Mucosa of stomach (tissue), 1 donor: Measurements from ENCODE around the gene TRIP4.
"Not testable (repeated sequence)": the region's sequence is repeated elsewhere in the genome, so short reads cannot be mapped to it uniquely, and the experiment has no call there.

Source experiments
- H3K27me3 ChIP-seq: one replicate; pipeline ENCODE4 v1.7.0; 2013; ENCODE audit warnings: mild to moderate bottlenecking, low read length; ENCODE audit not compliant: control insufficient read depth, insufficient read depth
- H3K36me3 ChIP-seq: one replicate; pipeline ENCODE4 v1.7.0; 2013; ENCODE audit warnings: low read length; ENCODE audit not compliant: control insufficient read depth, insufficient read depth
- H3K4me1 ChIP-seq: one replicate; pipeline ENCODE4 v1.7.0; 2013; ENCODE audit warnings: mild to moderate bottlenecking, low read length; ENCODE audit not compliant: control insufficient read depth, insufficient read depth
- H3K4me3 ChIP-seq: one replicate; pipeline ENCODE4 v1.7.0; 2013; ENCODE audit warnings: low read length
- H3K9ac ChIP-seq: one replicate; pipeline ENCODE4 v1.7.0; 2013; ENCODE audit warnings: mild to moderate bottlenecking, low read length, moderate library complexity
- H3K9me3 ChIP-seq: one replicate; pipeline ENCODE4 v1.7.0; 2013; ENCODE audit warnings: mild to moderate bottlenecking, low read length, moderate library complexity; ENCODE audit not compliant: control insufficient read depth
- donor health status: Pancreatic carcinoma.

Gene TRIP4

GRCh38 chr15:64389036-64389435, 1.4 kb downstream of the TRIP4 start:
- Histone ChIP-seq H3K4me3 (peak overlapping the region; percentile 36), H3K27me3 (no peaks in the 10 kb centered on the region), H3K9me3 (no peaks in the 10 kb centered on the region), H3K36me3 (no peaks in the 10 kb centered on the region), H3K9ac (no peak overlapping the region), H3K4me1 (peaks cover 8% of the 10 kb centered on the region)

GRCh38 chr15:64392471-64392870, 4.8 kb downstream of the TRIP4 start:
- H3K9ac ChIP-seq, H3K9me3 ChIP-seq, H3K36me3 ChIP-seq, H3K4me3 ChIP-seq, H3K27me3 ChIP-seq, H3K4me1 ChIP-seq: not testable (repeated sequence)

- H3K4me3 ChIP-seq, result no peak overlapping the region
- no peak overlapping the region for H3K9ac ChIP-seq
- H3K9me3 ChIP-seq, result no peaks in the 10 kb centered on the region
- no peaks in the 10 kb centered on the region for H3K4me1 ChIP-seq
- H3K27me3 ChIP-seq, result no peaks in the 10 kb centered on the region
- H3K36me3 ChIP-seq, result peaks cover 4% of the 10 kb centered on the region
Observed at GRCh38 chr15:64396789-64397188, 9.2 kb downstream of the TRIP4 start.

GRCh38 chr15:64398575-64398974, 10.9 kb downstream of the TRIP4 start:
- Histone ChIP-seq H3K36me3 (peaks cover 4% of the 10 kb centered on the region), H3K9ac (no peak overlapping the region), H3K4me1 (no peaks in the 10 kb centered on the region), H3K27me3 (no peaks in the 10 kb centered on the region), H3K9me3 (no peaks in the 10 kb centered on the region), H3K4me3 (no peak overlapping the region)

GRCh38 chr15:64400583-64400982, 12.9 kb downstream of the TRIP4 start:
- no peaks in the 10 kb centered on the region for H3K4me1 ChIP-seq
- H3K36me3 ChIP-seq, result peaks cover 4% of the 10 kb centered on the region
- H3K27me3 ChIP-seq, result no peaks in the 10 kb centered on the region
- H3K9me3 ChIP-seq, result no peaks in the 10 kb centered on the region
- H3K9ac ChIP-seq, result no peak overlapping the region
- no peak overlapping the region for H3K4me3 ChIP-seq

GRCh38 chr15:64412216-64412615, 24.6 kb downstream of the TRIP4 start:
- Histone ChIP-seq H3K9me3 (no peaks in the 10 kb centered on the region), H3K27me3 (no peaks in the 10 kb centered on the region), H3K4me1 (no peaks in the 10 kb centered on the region), H3K4me3 (no peak overlapping the region), H3K36me3 (peaks cover 6% of the 10 kb centered on the region), H3K9ac (no peak overlapping the region)

- H3K4me1 ChIP-seq, result peaks cover 6% of the 10 kb centered on the region
- H3K4me3 ChIP-seq, result no peak overlapping the region
- no peak overlapping the region for H3K9ac ChIP-seq
- no peaks in the 10 kb centered on the region for H3K36me3 ChIP-seq
- no peaks in the 10 kb centered on the region for H3K9me3 ChIP-seq
- H3K27me3 ChIP-seq, result no peaks in the 10 kb centered on the region
Observed at GRCh38 chr15:64422697-64423096, 35.1 kb downstream of the TRIP4 start.

- Histone ChIP-seq H3K27me3 (no peaks in the 10 kb centered on the region), H3K36me3 (no peaks in the 10 kb centered on the region), H3K4me3 (no peak overlapping the region), H3K9ac (no peak overlapping the region), H3K4me1 (peaks cover 6% of the 10 kb centered on the region), H3K9me3 (no peaks in the 10 kb centered on the region)
Observed at GRCh38 chr15:64423970-64424369, 36.3 kb downstream of the TRIP4 start.

- H3K4me1 ChIP-seq, result peaks cover 6% of the 10 kb centered on the region
- H3K27me3 ChIP-seq, result no peaks in the 10 kb centered on the region
- no peaks in the 10 kb centered on the region for H3K36me3 ChIP-seq
- no peak overlapping the region for H3K4me3 ChIP-seq
- no peaks in the 10 kb centered on the region for H3K9me3 ChIP-seq
- no peak overlapping the region for H3K9ac ChIP-seq
Observed at GRCh38 chr15:64425221-64425620, 37.6 kb downstream of the TRIP4 start.

GRCh38 chr15:64426845-64427465, 39.3 kb downstream of the TRIP4 start:
- H3K4me3 ChIP-seq, result no peak overlapping the region
- H3K4me1 ChIP-seq, result peaks cover 6% of the 10 kb centered on the region
- no peaks in the 10 kb centered on the region for H3K27me3 ChIP-seq
- H3K9me3 ChIP-seq, result no peaks in the 10 kb centered on the region
- no peak overlapping the region for H3K9ac ChIP-seq
- H3K36me3 ChIP-seq, result no peaks in the 10 kb centered on the region

- Histone ChIP-seq H3K36me3 (no peaks in the 10 kb centered on the region), H3K4me1 (no peaks in the 10 kb centered on the region), H3K4me3 (no peak overlapping the region), H3K27me3 (no peaks in the 10 kb centered on the region), H3K9me3 (no peaks in the 10 kb centered on the region), H3K9ac (no peak overlapping the region)
Observed at GRCh38 chr15:64429448-64429847, 41.8 kb downstream of the TRIP4 start.

- Histone ChIP-seq H3K4me1 (no peaks in the 10 kb centered on the region), H3K4me3 (no peak overlapping the region), H3K36me3 (no peaks in the 10 kb centered on the region), H3K27me3 (no peaks in the 10 kb centered on the region), H3K9me3 (no peaks in the 10 kb centered on the region), H3K9ac (no peak overlapping the region)
Observed at GRCh38 chr15:64430000-64430735, 42.5 kb downstream of the TRIP4 start.
